ENCODE results near the gene UTP11. TPM values are rescaled to one million over a fixed set of nuclear protein-coding genes. Genes with fewer than 3 reads are reported as not detected.
"Not testable (repeated sequence)": the region's sequence is repeated elsewhere in the genome, so short reads cannot be mapped to it uniquely, and the experiment has no call there.

UTP11 gene
- total RNA-seq, 2 experiments from 2014 or later: 40.1 to 43.8 TPM

GRCh38 chr1:37974567-37974966 lies 38.0 kb upstream of the UTP11 start:
- Histone ChIP-seq H3K9me3 (ENCODE audit: low read length) (no peaks in the 10 kb centered on the region), H3K4me2 (ENCODE audit: low read length) (no peak overlapping the region), H3K4me1 (ENCODE audit: insufficient read depth, low read length, poor library complexity, severe bottlenecking) (no peaks in the 10 kb centered on the region), H3K4me3 (ENCODE audit: low read depth, low read length, poor library complexity, severe bottlenecking) (no peak overlapping the region), H3K27ac (ENCODE audit: low read depth, low read length, poor library complexity, severe bottlenecking) (no peak overlapping the region), H2AFZ (ENCODE audit: low read length) (no peak overlapping the region), H3K36me3 (ENCODE audit: insufficient read depth, low read length) (peaks cover 85% of the 10 kb centered on the region), H4K20me1 (ENCODE audit: insufficient read depth, low read length) (no peaks in the 10 kb centered on the region), H3K79me2 (ENCODE audit: insufficient read depth, low read depth, low read length) (no peaks in the 10 kb centered on the region), H3K9me2 (ENCODE audit: insufficient read depth, low read length) (no peaks in the 10 kb centered on the region)
- intact Hi-C loops (cut with micrococcal nuclease; ENCODE audit: unreplicated experiment): loop anchor here (2.0 kb wide), 1 partner anchor 84 kb away; no protein-coding TSS in a partner anchor
- CTCF ChIA-PET (ENCODE audit: unreplicated experiment): no interaction called here
- no TSS peak for BruUV-seq (replicated peaks)
- TF ChIP-seq EZH2phosphoT487 (IDR thresholded peaks at IDR 0.05; ENCODE audit: borderline replicate concordance, low read depth, low read length) (no peak), CTCF (conservative IDR thresholded peaks at IDR 0.05; ENCODE audit: low read length) (no peak)
- DNase-seq (ENCODE audit: low spot score): no peak
- POLR2A ChIA-PET: no interaction called here

- H3K4me3 ChIP-seq (ENCODE audit: low read depth, low read length, poor library complexity, severe bottlenecking); BruUV-seq (replicated peaks); H3K9me2 ChIP-seq (ENCODE audit: insufficient read depth, low read length); H3K9me3 ChIP-seq (ENCODE audit: low read length); H2AFZ ChIP-seq (ENCODE audit: low read length); POLR2A ChIA-PET; H3K79me2 ChIP-seq (ENCODE audit: insufficient read depth, low read depth, low read length); H3K4me1 ChIP-seq (ENCODE audit: insufficient read depth, low read length, poor library complexity, severe bottlenecking); H4K20me1 ChIP-seq (ENCODE audit: insufficient read depth, low read length); CTCF ChIA-PET (ENCODE audit: unreplicated experiment); H3K4me2 ChIP-seq (ENCODE audit: low read length); H3K27ac ChIP-seq (ENCODE audit: low read depth, low read length, poor library complexity, severe bottlenecking): not testable (repeated sequence)
- H3K36me3 ChIP-seq (ENCODE audit: insufficient read depth, low read length): peaks cover 85% of the 10 kb centered on the region
- peak; percentile 45 for DNase-seq (ENCODE audit: low spot score)
- intact Hi-C loops (cut with micrococcal nuclease; ENCODE audit: unreplicated experiment): loop anchor here (2.0 kb wide), 1 partner anchor 84 kb away; no protein-coding TSS in a partner anchor
- peak; percentile 71 for TF ChIP-seq CTCF (conservative IDR thresholded peaks at IDR 0.05; ENCODE audit: low read length)
Measured at GRCh38 chr1:37975083-37975482, 37.5 kb upstream of the UTP11 start.

GRCh38 chr1:37978541-37978940 lies 34.0 kb upstream of the UTP11 start:
- TF ChIP-seq EZH2phosphoT487 (IDR thresholded peaks at IDR 0.05; ENCODE audit: borderline replicate concordance, low read depth, low read length) (no peak), CTCF (conservative IDR thresholded peaks at IDR 0.05; ENCODE audit: low read length) (no peak)
- H3K9me2 ChIP-seq (ENCODE audit: insufficient read depth, low read length): no peaks in the 10 kb centered on the region
- ChIA-PET CTCF (ENCODE audit: unreplicated experiment) (no interaction called here), POLR2A (interaction anchor here (0.6 kb wide), 2 partner anchors 103 to 304 kb away, joined by 4 read pairs; no protein-coding TSS in a partner anchor)
- H3K36me3 ChIP-seq (ENCODE audit: insufficient read depth, low read length): peaks cover 98% of the 10 kb centered on the region
- H3K9me3 ChIP-seq (ENCODE audit: low read length): no peaks in the 10 kb centered on the region
- no peak overlapping the region for H3K27ac ChIP-seq (ENCODE audit: low read depth, low read length, poor library complexity, severe bottlenecking)
- BruUV-seq (replicated peaks): no TSS peak
- H4K20me1 ChIP-seq (ENCODE audit: insufficient read depth, low read length): no peaks in the 10 kb centered on the region; the same call in 1 of the 2 replicates
- no peak overlapping the region for H3K4me2 ChIP-seq (ENCODE audit: low read length)
- no peak overlapping the region for H2AFZ ChIP-seq (ENCODE audit: low read length)
- intact Hi-C loops (cut with micrococcal nuclease; ENCODE audit: unreplicated experiment): no loop called here
- no peaks in the 10 kb centered on the region for H3K79me2 ChIP-seq (ENCODE audit: insufficient read depth, low read depth, low read length)
- DNase-seq (ENCODE audit: low spot score): no peak
- no peaks in the 10 kb centered on the region for H3K4me1 ChIP-seq (ENCODE audit: insufficient read depth, low read length, poor library complexity, severe bottlenecking)
- H3K4me3 ChIP-seq (ENCODE audit: low read depth, low read length, poor library complexity, severe bottlenecking): no peak overlapping the region

All from OCI-LY7 (cell line).